ENCODE measurements around the gene CDH26.

CDH26 gene

GRCh38 chr20:60031107-60031506 lies 72.9 kb downstream of the CDH26 start:
- no peak overlapping the region for H3K18ac ChIP-seq (ENCODE audit: low read length)
- no peak overlapping the region for H2BK120ac ChIP-seq (ENCODE audit: low read depth, low read length)
- no peak overlapping the region for H2BK5ac ChIP-seq (ENCODE audit: low read length)
- no peaks in the 10 kb centered on the region for H3K36me3 ChIP-seq (ENCODE audit: control insufficient read depth, insufficient read depth, low read length)
- no peak overlapping the region for H3K4me2 ChIP-seq (ENCODE audit: low read length)
- no peak overlapping the region for H3K9ac ChIP-seq (ENCODE audit: low read length)
- no peaks in the 10 kb centered on the region for H3K27me3 ChIP-seq (ENCODE audit: insufficient read depth, low read length, poor library complexity)
- H3K23ac ChIP-seq (ENCODE audit: low read length), result no peak overlapping the region
- no peak overlapping the region for H2AK5ac ChIP-seq (ENCODE audit: low read length)
- H3K79me2 ChIP-seq (ENCODE audit: control insufficient read depth, insufficient read depth, low read length), result no peaks in the 10 kb centered on the region
- no peak overlapping the region for H3K4ac ChIP-seq (ENCODE audit: low read depth, low read length)
- no peak overlapping the region for H4K5ac ChIP-seq (ENCODE audit: low read length)
- no peak for DNase-seq
- H3K56ac ChIP-seq (ENCODE audit: low read length), result no peak overlapping the region
- no peak overlapping the region for H3K27ac ChIP-seq (ENCODE audit: low read depth, low read length)
- no peaks in the 10 kb centered on the region for H3K4me1 ChIP-seq (ENCODE audit: control insufficient read depth, low read depth, low read length)
- no peak overlapping the region for H4K8ac ChIP-seq (ENCODE audit: low read depth, low read length)
- no peaks in the 10 kb centered on the region for H3K79me1 ChIP-seq (ENCODE audit: low read length)
- H2BK15ac ChIP-seq (replicated peaks; ENCODE audit: low read depth), result no peak overlapping the region
- WGBS (ENCODE audit: extremely low coverage, insufficient coverage, low lambda C conversion rate), result no CpG with 5 or more reads among the region's 9 CpGs
- no peak overlapping the region for H3K4me3 ChIP-seq (ENCODE audit: low read length)

GRCh38 chr20:60034231-60035110 lies 76.2 kb downstream of the CDH26 start:
- Histone ChIP-seq H3K18ac (ENCODE audit: low read length) (no peak overlapping the region), H3K9ac (ENCODE audit: low read length) (no peak overlapping the region), H3K23ac (ENCODE audit: low read length) (no peak overlapping the region), H3K4ac (ENCODE audit: low read depth, low read length) (no peak overlapping the region), H3K56ac (ENCODE audit: low read length) (peak overlapping the region; percentile 22), H3K27ac (ENCODE audit: low read depth, low read length) (no peak overlapping the region), H3K27me3 (ENCODE audit: insufficient read depth, low read length, poor library complexity) (no peaks in the 10 kb centered on the region), H3K4me1 (ENCODE audit: control insufficient read depth, low read depth, low read length) (no peaks in the 10 kb centered on the region), H2AK5ac (ENCODE audit: low read length) (no peak overlapping the region), H2BK120ac (ENCODE audit: low read depth, low read length) (no peak overlapping the region), H4K5ac (ENCODE audit: low read length) (no peak overlapping the region), H2BK5ac (ENCODE audit: low read length) (no peak overlapping the region), H2BK15ac (replicated peaks; ENCODE audit: low read depth) (no peak overlapping the region), H3K79me2 (ENCODE audit: control insufficient read depth, insufficient read depth, low read length) (no peaks in the 10 kb centered on the region), H4K8ac (ENCODE audit: low read depth, low read length) (no peak overlapping the region), H3K4me3 (ENCODE audit: low read length) (no peak overlapping the region), H3K4me2 (ENCODE audit: low read length) (no peak overlapping the region), H3K36me3 (ENCODE audit: control insufficient read depth, insufficient read depth, low read length) (no peaks in the 10 kb centered on the region), H3K79me1 (ENCODE audit: low read length) (no peaks in the 10 kb centered on the region)
- no CpG with 5 or more reads among the region's 9 CpGs for WGBS (ENCODE audit: extremely low coverage, insufficient coverage, low lambda C conversion rate)
- DNase-seq, result no peak

GRCh38 chr20:60035486-60035885 lies 77.3 kb downstream of the CDH26 start:
- H2AK5ac ChIP-seq (ENCODE audit: low read length), result no peak overlapping the region
- H3K18ac ChIP-seq (ENCODE audit: low read length), result no peak overlapping the region
- H3K9ac ChIP-seq (ENCODE audit: low read length), result no peak overlapping the region
- H3K79me2 ChIP-seq (ENCODE audit: control insufficient read depth, insufficient read depth, low read length), result no peaks in the 10 kb centered on the region
- H3K4me1 ChIP-seq (ENCODE audit: control insufficient read depth, low read depth, low read length), result no peaks in the 10 kb centered on the region
- H3K27ac ChIP-seq (ENCODE audit: low read depth, low read length), result no peak overlapping the region
- H2BK5ac ChIP-seq (ENCODE audit: low read length), result no peak overlapping the region
- H2BK120ac ChIP-seq (ENCODE audit: low read depth, low read length), result no peak overlapping the region
- no CpG with 5 or more reads among the region's 6 CpGs for WGBS (ENCODE audit: extremely low coverage, insufficient coverage, low lambda C conversion rate)
- no peaks in the 10 kb centered on the region for H3K36me3 ChIP-seq (ENCODE audit: control insufficient read depth, insufficient read depth, low read length)
- no peak overlapping the region for H4K8ac ChIP-seq (ENCODE audit: low read depth, low read length)
- no peak overlapping the region for H3K56ac ChIP-seq (ENCODE audit: low read length)
- DNase-seq, result no peak
- H3K4me2 ChIP-seq (ENCODE audit: low read length), result no peak overlapping the region
- H3K27me3 ChIP-seq (ENCODE audit: insufficient read depth, low read length, poor library complexity), result no peaks in the 10 kb centered on the region
- no peak overlapping the region for H2BK15ac ChIP-seq (replicated peaks; ENCODE audit: low read depth)
- H3K4me3 ChIP-seq (ENCODE audit: low read length), result no peak overlapping the region
- no peak overlapping the region for H3K4ac ChIP-seq (ENCODE audit: low read depth, low read length)
- H3K79me1 ChIP-seq (ENCODE audit: low read length), result no peaks in the 10 kb centered on the region
- H4K5ac ChIP-seq (ENCODE audit: low read length), result no peak overlapping the region
- no peak overlapping the region for H3K23ac ChIP-seq (ENCODE audit: low read length)

- Histone ChIP-seq H3K18ac (ENCODE audit: low read length) (no peak overlapping the region), H3K79me1 (ENCODE audit: low read length) (no peaks in the 10 kb centered on the region), H3K27ac (ENCODE audit: low read depth, low read length) (no peak overlapping the region), H3K4me3 (ENCODE audit: low read length) (no peak overlapping the region), H3K36me3 (ENCODE audit: control insufficient read depth, insufficient read depth, low read length) (no peaks in the 10 kb centered on the region), H2AK5ac (ENCODE audit: low read length) (no peak overlapping the region), H3K9ac (ENCODE audit: low read length) (no peak overlapping the region), H3K56ac (ENCODE audit: low read length) (no peak overlapping the region), H3K27me3 (ENCODE audit: insufficient read depth, low read length, poor library complexity) (no peaks in the 10 kb centered on the region), H2BK5ac (ENCODE audit: low read length) (no peak overlapping the region), H3K4me2 (ENCODE audit: low read length) (no peak overlapping the region), H2BK15ac (replicated peaks; ENCODE audit: low read depth) (no peak overlapping the region), H2BK120ac (ENCODE audit: low read depth, low read length) (no peak overlapping the region), H4K5ac (ENCODE audit: low read length) (no peak overlapping the region), H3K23ac (ENCODE audit: low read length) (no peak overlapping the region), H3K79me2 (ENCODE audit: control insufficient read depth, insufficient read depth, low read length) (no peaks in the 10 kb centered on the region), H3K4me1 (ENCODE audit: control insufficient read depth, low read depth, low read length) (peaks cover 3% of the 10 kb centered on the region), H4K8ac (ENCODE audit: low read depth, low read length) (no peak overlapping the region), H3K4ac (ENCODE audit: low read depth, low read length) (no peak overlapping the region)
- whole genome bisulfite sequencing (ENCODE audit: extremely low coverage, insufficient coverage, low lambda C conversion rate), result no CpG with 5 or more reads among the region's 4 CpGs
- no peak for DNase-seq
Measured at GRCh38 chr20:60036346-60036745, 78.1 kb downstream of the CDH26 start.

- Histone ChIP-seq H2AK5ac (ENCODE audit: low read length) (no peak overlapping the region), H3K56ac (ENCODE audit: low read length) (no peak overlapping the region), H4K8ac (ENCODE audit: low read depth, low read length) (no peak overlapping the region), H3K27ac (ENCODE audit: low read depth, low read length) (no peak overlapping the region), H3K9ac (ENCODE audit: low read length) (no peak overlapping the region), H3K36me3 (ENCODE audit: control insufficient read depth, insufficient read depth, low read length) (no peaks in the 10 kb centered on the region), H3K4me1 (ENCODE audit: control insufficient read depth, low read depth, low read length) (peaks cover 3% of the 10 kb centered on the region), H3K4me2 (ENCODE audit: low read length) (no peak overlapping the region), H3K79me1 (ENCODE audit: low read length) (no peaks in the 10 kb centered on the region), H4K5ac (ENCODE audit: low read length) (no peak overlapping the region), H3K23ac (ENCODE audit: low read length) (no peak overlapping the region), H3K4me3 (ENCODE audit: low read length) (no peak overlapping the region), H2BK5ac (ENCODE audit: low read length) (no peak overlapping the region), H3K4ac (ENCODE audit: low read depth, low read length) (no peak overlapping the region), H3K18ac (ENCODE audit: low read length) (no peak overlapping the region), H2BK15ac (replicated peaks; ENCODE audit: low read depth) (no peak overlapping the region), H2BK120ac (ENCODE audit: low read depth, low read length) (no peak overlapping the region), H3K27me3 (ENCODE audit: insufficient read depth, low read length, poor library complexity) (no peaks in the 10 kb centered on the region), H3K79me2 (ENCODE audit: control insufficient read depth, insufficient read depth, low read length) (no peaks in the 10 kb centered on the region)
- no CpG with 5 or more reads among the region's 10 CpGs for WGBS (ENCODE audit: extremely low coverage, insufficient coverage, low lambda C conversion rate)
- DNase-seq, result peak; percentile 77
Measured at GRCh38 chr20:60036746-60037499, 78.7 kb downstream of the CDH26 start.

All from mesendoderm (in vitro differentiated cells).